ENCODE data around the gene ASB1. TPM values are rescaled to one million over a fixed set of nuclear protein-coding genes. Genes with fewer than 3 reads are reported as not detected.

Gene ASB1
- total and polyA plus RNA-seq, 9 of the 15 experiments (the other 6 are each of a cell fraction or from before 2014, with no cell fraction given), result 6.3 to 37.7 (median 23.9) TPM

DNA sequence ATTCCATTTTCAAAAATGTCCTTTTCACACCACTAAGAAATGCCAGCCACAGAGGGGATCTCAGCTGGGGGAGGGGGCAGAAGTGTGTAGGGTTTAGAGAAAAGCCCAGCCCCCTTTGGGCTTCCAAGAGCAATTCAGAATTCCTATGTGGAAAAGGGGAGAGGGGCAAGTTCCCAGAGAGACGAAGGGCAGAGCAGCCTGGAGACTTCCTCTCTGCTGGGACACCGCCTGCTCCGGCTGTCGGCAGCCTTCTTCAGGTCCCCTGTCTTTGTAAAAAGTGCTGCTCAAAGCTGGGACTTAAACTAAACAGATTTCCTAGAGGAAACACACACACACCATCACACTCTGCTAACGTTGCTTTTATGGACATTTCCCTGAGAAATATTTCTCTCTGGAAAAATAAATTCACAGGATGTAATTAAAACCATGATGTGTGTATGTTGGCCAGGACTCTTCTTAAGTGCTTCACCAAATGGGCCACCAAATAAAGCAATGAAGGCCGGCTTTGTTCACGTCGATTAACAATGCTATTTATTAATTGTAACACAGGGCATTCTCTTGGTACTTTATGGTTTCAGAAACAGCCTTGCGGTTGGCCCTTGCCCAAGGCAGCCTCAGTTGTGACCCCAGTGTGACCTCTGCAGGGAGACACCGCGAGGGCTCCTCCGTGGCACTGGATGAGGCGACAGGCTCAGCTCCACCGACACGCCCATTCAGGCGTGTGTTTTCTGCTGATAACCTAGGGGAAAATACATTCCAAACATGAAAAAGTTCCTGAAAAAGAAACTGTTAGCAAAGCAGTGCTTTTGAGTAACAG lies 5.6 kb upstream of the ASB1 start (continued):
- 0 out of 2 replicates have a peak, but pooled peaks have one; percentile 47 for TF ChIP-seq MTA3 (IDR thresholded peaks at IDR 0.05; ENCODE audit: borderline replicate concordance)
- TF ChIP-seq, protein P1, sequence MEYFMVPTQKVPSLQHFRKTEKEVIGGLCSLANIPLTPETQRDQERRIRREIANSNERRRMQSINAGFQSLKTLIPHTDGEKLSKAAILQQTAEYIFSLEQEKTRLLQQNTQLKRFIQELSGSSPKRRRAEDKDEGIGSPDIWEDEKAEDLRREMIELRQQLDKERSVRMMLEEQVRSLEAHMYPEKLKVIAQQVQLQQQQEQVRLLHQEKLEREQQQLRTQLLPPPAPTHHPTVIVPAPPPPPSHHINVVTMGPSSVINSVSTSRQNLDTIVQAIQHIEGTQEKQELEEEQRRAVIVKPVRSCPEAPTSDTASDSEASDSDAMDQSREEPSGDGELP (CRISPR knock-in tag; IDR thresholded peaks at IDR 0.05; ENCODE audit: borderline replicate concordance), result peak; percentile 36; the same call in 1 of the 2 replicates
- no peak for TF ChIP-seq JUNB (CRISPR knock-in tag; conservative IDR thresholded peaks at IDR 0.05)
- no peak for TF ChIP-seq BDP1 (IDR thresholded peaks at IDR 0.05; ENCODE audit: insufficient read depth, insufficient read length)
- TF ChIP-seq ELF4 (CRISPR knock-in tag; IDR thresholded peaks at IDR 0.05), result no peak
- TF ChIP-seq, protein P2, sequence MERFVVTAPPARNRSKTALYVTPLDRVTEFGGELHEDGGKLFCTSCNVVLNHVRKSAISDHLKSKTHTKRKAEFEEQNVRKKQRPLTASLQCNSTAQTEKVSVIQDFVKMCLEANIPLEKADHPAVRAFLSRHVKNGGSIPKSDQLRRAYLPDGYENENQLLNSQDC (CRISPR knock-in tag; IDR thresholded peaks at IDR 0.05), result no peak
- no peak for TF ChIP-seq DDX20 (tag; IDR thresholded peaks at IDR 0.05; ENCODE audit: low read depth)
- TF ChIP-seq NFIX (CRISPR knock-in tag; IDR thresholded peaks at IDR 0.05; ENCODE audit: low read depth), result no peak
- TF ChIP-seq, protein P3, sequence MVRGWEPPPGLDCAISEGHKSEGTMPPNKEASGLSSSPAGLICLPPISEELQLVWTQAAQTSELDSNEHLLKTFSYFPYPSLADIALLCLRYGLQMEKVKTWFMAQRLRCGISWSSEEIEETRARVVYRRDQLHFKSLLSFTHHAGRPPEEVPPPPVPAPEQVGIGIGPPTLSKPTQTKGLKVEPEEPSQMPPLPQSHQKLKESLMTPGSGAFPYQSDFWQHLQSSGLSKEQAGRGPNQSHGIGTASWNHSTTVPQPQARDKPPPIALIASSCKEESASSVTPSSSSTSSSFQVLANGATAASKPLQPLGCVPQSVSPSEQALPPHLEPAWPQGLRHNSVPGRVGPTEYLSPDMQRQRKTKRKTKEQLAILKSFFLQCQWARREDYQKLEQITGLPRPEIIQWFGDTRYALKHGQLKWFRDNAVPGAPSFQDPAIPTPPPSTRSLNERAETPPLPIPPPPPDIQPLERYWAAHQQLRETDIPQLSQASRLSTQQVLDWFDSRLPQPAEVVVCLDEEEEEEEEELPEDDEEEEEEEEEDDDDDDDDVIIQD (CRISPR knock-in tag; IDR thresholded peaks at IDR 0.05), result no peak
- TF ChIP-seq MXI1 (IDR thresholded peaks at IDR 0.05; ENCODE audit: low read depth, low read length), result no peak
- TF ChIP-seq TRIM28 (IDR thresholded peaks at IDR 0.05), result no peak
- TF ChIP-seq NR2C2 (CRISPR knock-in tag; IDR thresholded peaks at IDR 0.05), result peak; percentile 67; the same call in 1 of the 2 replicates
- TF ChIP-seq NR2C2 (tag; IDR thresholded peaks at IDR 0.05), result peak; percentile 90
- no peak for TF ChIP-seq STAG1 (CRISPR knock-in tag; IDR thresholded peaks at IDR 0.05; ENCODE audit: borderline replicate concordance)
- TF ChIP-seq KHSRP (IDR thresholded peaks at IDR 0.05), result no peak
- TF ChIP-seq CEBPB (tag; IDR thresholded peaks at IDR 0.05), result no peak
- no peak for TF ChIP-seq CCAR2 (IDR thresholded peaks at IDR 0.05; ENCODE audit: low read depth, low read length)
- peak; percentile 46; the same call in 1 of the 2 replicates for TF ChIP-seq ZNF644 (tag; IDR thresholded peaks at IDR 0.05; ENCODE audit: low read depth)
- no peak for TF ChIP-seq SAFB2 (IDR thresholded peaks at IDR 0.05; ENCODE audit: borderline replicate concordance, low read depth, low read length, severe bottlenecking)
- TF ChIP-seq GABPA (tag; conservative IDR thresholded peaks at IDR 0.05; ENCODE audit: low read depth), result no peak
- TF ChIP-seq NFE2 (IDR thresholded peaks at IDR 0.05; ENCODE audit: low read depth), result no peak
- TF ChIP-seq, protein P4, sequence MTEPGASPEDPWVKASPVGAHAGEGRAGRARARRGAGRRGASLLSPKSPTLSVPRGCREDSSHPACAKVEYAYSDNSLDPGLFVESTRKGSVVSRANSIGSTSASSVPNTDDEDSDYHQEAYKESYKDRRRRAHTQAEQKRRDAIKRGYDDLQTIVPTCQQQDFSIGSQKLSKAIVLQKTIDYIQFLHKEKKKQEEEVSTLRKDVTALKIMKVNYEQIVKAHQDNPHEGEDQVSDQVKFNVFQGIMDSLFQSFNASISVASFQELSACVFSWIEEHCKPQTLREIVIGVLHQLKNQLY (CRISPR knock-in tag; conservative IDR thresholded peaks at IDR 0.05), result no peak
- TF ChIP-seq ZEB2 (IDR thresholded peaks at IDR 0.05), result no peak
- TF ChIP-seq PYGO2 (tag; IDR thresholded peaks at IDR 0.05), result no peak
